ENCODE results near the gene FOXL2.
"Not testable (repeated sequence)": the region's sequence is repeated elsewhere in the genome, so short reads cannot be mapped to it uniquely, and the experiment has no call there.

Gene FOXL2

DNA sequence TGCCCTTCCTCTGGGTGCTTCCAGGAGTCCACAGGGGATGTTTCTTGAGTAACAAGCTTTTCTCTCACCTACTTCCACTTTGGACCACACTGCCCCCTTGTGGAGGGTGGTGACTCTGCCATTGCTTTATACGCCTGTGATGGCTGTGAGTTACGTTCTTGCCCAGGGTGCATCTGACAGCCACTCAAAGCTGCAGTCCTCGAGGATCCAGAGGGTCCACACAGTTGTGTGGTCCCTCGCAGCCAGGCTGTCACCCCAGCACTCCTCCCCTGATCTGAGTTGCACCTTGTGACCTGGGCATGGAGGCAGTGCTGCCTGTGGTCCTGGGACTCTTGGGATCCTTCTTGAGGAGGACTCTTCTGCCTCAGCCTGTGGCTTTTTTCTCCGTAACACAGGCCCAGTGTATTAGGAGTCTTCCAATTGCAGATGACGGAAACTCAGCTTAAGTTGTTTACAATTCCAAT lies 23.4 kb downstream of the FOXL2 start:
- DNase-seq, result peak; percentile 82

DNA sequence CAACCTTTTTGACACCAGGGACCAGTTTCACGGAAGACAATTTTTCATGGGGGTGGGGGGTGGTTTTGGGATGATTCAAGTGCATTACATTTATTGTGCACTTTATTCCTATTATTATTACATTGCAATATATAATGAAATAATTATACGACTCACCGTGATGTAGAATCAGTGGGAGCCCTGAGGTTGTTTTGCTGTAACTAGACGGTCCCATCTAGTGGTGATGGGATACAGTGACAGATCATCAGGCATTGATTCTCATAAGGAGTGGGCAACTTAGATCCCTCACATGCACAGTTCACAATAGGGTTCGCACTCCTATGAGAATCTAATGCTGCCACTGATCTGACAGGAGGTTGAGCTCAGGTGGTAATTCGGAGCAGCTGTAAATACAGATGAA lies 24.5 kb downstream of the FOXL2 start:
- DNase-seq, result not testable (repeated sequence)

DNA sequence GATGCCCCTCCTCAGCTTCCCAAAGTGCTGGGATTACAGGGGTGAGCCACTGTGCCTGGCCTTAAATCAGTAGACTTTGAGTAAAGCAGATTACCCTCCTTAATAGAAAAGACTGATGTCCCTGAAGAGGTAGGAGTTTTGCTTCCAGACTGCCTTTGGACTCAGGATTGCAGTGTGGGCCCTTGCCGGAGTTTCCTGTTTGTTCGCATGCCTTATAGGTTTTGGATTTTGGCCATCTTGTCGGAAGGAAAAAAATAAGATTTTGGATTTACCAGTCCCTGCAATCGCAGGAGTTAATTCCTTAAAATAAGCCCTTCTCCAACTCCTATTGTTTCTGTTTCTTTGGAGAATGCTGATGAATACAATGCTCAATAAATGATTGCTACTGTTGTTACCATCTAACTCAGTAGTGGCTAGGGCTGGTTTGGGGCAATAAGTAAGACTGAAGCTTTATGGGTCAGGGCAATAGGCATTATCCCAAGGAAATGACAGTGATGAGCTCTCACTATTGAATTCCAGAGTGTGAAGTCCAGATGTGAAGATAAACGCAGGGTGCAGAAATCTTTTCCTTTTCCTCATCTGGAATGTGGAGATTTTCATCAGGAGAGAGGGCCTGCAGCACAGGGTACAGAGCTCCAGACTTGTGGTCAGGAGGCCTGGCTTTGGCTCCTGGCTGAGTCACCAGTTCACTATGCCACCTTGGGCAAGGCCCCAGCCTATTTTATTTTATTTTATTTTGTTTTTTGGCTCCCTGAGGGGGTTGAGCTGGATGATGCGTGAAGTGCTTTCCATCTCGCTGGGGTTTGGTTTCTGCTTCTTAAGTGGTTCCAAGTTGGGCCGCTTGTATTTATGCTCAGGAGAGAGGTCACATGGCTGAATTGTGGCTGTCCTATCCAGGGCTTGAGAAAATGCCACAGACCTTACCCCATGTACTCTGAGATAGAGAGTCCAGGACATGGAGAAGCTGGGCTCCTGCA lies 25.3 kb downstream of the FOXL2 start:
- no peak for DNase-seq

DNA sequence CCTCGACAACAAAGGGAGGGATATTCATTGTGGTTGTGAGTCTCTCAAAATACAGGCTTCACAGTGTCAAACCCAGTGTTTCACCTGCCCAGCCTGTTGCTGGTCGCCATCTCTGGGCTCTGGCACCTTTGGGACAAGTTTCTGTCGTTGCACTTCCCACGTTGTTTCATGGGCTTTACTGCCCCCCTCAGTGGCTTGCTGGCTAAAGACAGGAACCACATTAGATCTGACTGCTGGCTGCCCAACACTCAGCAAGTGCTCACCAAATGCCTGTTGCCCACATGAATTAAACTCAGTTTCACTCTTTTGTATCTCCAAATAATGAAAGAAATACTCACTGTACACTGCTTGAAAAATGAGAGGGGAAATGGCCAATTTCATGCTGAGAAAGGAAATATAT lies 27.6 kb downstream of the FOXL2 start:
- DNase-seq, result no peak

DNA sequence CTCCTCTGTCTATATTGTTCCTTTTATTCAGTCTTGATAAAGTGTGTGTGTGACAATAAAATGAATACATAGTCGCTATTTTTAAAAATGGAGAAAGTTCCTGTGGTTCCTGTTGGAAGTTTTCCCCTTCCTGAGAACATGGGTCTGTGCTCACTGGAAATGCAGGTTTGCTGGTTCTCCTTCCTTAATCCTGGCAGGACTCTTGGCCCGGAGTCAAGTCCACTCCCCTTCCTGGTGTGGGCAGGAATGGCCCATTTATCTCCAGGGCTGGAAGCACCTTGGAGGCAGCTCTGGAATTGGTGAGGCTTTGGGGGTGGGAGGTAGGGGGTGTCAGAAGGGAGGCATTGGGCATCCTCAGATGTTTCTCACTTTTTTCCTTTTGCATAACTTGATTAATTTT lies 30.1 kb downstream of the FOXL2 start:
- DNase-seq, result no peak

DNA sequence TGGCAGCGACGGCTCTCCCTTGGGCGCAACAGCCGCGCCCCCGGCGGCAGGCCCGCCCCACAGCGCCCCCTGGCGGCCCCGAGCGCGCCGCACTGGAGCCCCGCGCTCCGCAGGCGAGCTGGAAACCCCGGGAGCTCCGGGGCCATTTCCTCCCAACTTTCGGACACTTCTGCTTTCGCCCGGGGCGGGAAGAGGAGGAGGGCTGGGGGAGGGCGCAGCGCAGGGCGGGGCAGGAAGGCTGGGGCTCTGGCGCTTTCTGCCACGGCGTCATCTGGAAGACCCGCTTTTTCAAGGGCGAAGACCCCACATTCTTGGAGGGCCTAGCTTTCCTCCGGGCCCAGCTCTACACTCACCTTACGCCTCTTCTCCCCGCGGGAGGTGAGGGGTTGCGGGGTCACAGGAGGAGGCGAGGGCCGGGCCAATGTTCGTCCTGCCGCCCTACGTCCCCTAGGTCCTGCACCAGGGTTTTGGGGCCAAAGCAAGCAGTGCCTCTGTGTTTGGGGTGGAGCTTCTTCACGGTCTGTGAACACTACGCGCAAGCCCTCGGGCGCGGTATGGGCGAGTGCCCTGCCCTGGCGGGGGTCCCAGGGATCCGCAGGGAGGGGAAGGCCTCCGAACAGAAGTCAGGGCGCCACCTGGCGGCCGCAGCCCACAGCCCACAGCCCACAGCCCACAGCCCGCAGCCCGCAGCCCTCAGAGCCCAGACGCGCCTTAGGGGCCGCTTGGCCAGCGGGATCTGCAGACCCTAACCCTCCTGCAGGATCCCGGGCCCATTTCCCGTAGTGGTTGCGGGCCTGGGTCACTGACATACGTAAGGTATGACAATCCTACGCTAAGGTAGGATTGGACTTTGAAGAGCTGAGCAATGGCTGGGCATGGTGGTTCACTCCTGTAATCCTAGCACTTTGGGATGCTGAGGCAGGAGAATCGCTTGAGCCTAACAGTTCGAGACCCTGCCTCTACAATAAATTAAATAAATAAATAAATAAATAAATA lies 31.1 kb downstream of the FOXL2 start:
- DNase-seq, result peak; percentile 84

DNA sequence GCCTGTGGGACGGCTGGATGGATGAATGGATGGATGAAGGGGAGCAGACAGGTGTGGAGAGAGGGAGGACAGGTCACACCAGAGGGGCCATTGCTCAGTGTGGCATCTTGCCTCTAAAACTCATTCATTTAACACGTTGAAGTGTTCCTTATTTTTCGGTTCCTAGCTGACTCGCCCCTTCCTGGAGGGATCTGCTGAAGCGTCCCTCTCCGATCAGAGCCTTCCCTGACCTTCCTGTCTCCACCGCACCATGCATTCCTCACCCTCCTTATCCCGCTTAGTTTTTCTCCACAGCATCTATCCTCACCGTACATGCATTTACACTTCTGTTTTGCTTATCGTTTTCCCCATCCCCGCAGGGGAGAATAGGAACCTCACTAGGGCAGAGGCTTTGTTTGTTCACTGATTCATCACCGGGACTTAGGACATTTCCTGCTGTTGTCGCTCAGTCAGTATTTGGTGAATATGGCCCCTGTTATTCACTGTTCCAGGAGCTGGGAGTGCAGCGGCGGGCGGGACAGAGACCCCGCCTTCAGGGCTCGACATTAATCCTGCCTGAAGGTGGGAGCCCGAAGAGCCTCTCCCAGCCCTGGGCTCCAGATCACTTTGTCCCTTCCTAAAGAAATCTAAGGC lies 32.0 kb downstream of the FOXL2 start:
- no peak for DNase-seq

DNA sequence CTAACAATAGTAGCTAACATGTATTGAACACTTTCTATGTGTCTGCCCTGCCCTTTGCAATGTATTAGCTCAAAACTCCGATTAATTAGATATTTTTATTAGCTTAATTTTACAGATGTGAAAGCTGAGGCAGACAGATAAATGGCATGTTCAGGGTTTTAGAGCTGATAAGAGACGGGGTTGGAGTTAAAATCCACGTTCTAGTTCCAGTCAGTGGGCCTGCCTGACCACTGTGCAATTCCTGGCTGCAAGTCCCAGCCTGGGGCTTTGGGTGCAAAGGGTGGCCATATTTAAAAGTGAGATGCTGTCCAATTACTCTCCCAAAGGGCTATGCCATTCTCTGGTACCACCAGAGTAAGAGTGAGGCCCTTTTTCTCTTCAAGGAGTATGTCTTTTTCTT lies 33.2 kb downstream of the FOXL2 start:
- no peak for DNase-seq

DNA sequence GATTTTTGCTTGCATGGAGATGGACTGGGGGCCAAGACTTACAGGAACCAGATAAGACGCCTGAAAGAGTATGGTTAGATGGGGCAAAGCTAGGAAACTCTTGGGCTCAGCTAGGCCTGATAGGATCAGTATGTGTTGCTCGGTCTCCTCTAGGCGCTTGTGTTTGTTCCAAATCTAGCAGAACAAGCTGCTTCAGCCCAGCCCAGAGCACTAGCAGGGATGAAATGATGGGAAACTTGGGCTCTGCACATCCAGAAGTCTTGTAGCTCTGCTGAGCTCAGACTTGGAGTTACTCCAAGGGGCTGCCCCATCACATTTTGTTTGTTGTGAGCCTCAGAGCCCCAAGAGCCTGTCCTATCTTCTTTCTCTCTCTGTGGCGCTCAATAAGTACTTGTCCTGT lies 34.7 kb downstream of the FOXL2 start:
- no peak for DNase-seq

DNA sequence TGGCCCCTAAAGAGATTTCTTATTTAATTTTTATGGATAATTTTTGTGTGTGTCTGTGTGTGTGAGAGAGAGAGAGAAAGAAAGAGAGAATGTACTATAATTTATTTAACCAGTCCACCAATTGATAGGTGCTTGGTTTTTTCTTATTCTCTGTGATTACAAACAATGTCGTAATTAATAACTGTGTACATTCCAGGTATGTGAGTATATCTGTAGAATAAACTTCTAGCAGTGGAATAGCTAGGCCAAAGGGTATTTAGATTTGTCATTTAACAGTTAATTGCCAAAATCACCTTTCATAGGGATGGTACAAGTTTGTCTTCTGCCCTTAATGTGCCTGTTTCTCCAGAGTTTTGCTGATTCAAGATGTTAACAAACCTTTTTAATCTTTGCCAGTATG lies 35.3 kb downstream of the FOXL2 start:
- no peak for DNase-seq

DNA sequence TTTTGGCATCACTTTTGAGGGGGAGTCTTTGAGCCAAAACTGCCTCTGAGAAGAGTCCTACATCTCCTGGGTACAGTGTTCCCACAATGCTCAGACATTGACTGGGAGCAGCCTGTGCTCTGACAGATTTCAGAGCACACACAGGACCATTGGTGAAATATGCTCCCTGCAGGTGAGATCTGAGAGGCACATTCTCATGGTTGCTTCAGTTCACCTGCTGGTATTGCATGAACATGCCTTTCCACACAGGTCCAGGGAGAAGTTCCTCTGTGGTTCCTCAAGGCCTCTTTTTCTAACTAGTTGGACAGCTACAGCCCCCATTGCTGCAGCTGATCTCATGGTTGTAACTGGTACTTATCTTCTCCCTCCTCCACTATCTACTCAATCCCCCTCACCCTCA lies 37.0 kb downstream of the FOXL2 start:
- DNase-seq, result no peak

DNA sequence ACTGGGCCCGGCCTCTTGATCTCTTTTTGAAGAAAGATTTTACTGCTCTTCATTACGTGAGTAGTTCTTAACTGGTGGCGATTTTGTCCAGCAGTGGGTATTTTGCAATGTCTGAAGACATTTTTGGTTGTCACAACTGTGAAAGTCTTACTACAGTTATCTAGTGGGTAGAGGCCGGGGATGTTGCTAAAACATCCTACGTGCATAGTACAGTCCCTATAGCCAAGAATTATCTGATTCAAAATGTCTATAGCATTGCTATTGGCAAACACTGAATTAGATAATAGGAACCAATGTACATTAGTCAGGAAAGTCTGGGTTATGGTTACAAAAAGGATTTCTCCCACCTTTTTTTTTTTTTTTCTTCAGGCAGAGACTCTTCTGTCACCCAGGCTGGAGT lies 38.1 kb downstream of the FOXL2 start:
- DNase-seq, result no peak

DNA sequence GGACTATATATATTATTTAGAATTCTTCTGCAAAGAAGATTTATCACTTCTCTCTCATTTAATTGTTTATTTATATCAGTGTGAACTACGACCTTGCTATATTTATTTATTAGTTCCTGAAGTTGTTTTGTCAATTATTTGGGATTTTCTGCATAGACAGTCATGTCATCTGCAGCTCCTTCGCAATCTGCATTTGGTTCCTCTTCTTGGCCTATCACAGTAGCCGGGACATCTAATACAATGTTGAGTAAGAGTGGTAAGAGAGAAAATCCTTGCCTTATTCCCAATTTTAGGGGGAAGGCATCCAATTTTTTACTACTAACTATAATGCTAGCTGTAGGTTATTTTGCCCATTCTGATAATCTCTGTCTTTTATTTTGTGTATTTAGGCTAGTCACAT lies 39.4 kb downstream of the FOXL2 start:
- DNase-seq, result no peak

DNA sequence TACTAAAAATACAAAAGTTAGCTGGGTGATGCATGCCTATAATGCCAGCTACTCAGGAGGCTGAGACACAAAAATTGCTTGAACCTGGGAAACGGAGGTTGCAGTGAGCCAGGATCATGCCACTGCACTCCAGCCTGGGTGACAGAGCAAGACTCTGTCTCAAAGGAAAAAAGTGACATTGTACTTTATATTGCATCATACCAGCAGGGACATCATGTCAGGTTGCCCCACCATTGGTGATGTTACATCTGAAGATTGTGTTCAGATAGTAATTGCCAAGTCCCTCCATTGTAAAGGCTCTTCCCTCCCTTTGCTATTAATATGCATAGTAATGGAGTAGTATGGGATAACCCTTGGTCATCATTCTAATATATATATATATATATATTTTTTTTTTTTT lies 44.8 kb downstream of the FOXL2 start:
- no peak for DNase-seq

DNA sequence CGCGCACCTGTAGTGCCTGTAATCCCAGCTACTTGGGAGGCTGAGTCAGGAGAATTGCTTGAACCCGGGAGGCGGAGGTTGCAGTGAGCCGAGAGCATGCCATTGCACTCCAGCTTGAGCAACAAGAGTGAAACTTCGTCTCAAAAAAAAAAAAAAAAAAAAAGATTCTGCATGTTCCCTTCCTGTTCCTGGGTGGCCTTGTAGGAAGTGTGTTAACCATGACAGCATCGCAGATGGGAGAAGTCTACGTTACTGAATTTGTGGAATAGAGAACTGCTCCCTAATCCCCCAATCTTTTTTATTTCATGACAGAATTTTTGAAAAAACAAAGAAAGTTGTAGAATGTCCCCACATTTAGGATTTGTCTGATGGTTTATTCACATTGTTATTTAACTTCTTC lies 45.4 kb downstream of the FOXL2 start:
- DNase-seq, result no peak

DNA sequence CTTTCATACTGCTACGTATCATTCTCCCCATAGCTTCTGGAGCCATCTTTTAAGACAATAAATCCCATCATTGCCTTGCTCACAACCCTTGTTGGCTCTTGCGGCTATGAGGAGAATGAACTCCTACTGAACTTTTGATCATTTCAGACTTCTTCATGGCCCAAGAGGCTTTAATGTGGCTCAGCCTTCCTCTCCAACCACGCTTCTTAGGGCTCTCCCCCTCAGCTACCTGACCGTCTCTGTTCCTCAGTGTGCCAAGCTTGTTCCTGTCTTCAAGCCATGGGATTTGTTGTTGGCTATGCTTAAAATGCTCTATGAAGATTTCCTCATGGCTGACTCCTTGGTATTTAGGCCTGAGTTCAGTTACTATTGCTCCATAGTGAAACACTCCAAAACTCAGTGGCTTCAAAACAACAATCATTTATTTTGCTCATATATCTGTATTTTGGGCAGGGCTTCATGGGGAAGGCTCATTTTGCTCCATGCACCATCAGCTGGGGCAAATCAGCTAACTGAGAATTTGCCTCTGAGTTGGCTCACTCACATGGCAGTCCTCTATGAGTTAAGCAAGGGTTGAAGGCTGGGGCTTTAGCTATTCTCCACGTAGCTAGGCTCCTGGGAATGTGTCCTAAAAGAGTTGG lies 47.5 kb downstream of the FOXL2 start:
- no peak for DNase-seq

DNA sequence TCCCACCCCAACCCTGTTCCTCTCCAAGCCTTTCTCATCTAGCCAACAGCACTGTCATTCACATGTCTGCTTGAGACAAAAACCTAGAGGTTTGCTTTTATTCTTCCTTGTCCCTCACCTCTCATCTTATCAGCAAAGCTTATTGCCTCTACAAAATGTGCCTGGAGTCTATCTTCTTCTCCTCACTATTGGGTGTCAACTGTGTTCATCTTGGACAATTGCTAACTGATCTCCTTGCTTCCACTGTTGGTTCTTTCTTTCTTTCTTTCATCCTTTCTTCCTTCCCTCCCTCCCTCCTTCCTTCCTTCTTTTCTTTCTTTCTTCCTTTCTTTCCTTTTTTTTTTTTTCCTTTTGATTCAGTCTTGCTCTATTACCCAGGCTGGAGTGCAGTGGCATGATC lies 48.2 kb downstream of the FOXL2 start:
- no peak for DNase-seq

DNA sequence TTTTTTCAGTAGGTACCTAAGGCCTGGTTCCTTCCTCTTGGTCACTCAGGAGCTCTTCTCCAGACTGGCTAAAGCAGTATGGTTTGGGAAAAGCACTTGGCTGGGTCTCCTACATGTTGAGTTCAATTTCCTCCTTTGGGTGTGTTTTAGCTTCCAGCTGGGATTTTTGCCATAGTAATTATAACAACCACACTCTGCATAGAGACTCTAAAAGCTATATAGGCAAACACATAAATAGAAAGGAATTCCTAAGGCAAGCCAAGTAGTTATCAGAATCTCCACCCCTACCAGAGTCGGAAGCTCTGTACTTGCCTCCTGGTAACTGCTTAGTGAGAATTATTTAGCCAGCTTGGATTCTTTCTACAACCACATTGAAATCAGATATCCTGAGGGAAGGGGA lies 48.6 kb downstream of the FOXL2 start:
- no peak for DNase-seq

All from activated T-cell treated with anti-CD3 and anti-CD28 coated beads, Interleukin-2, amount 50 U/mL, for 1 hour (primary cell).